KBM-7 (cell line): ENCODE data around the gene FGFR4.
A peak's percentile ranks its signal among the peaks of the same experiment; 100 is the strongest.

ENCODE experiments used
- DNase-seq: peaks from one replicate; pipeline ENCODE4 v3.0.0-alpha.2; 2015
- in situ Hi-C: fragments of 300-500 bp; cut with MboI; formaldehyde crosslinking; loops from 2 replicates; pipeline ENCODE4 v1.14.3; 2020; ENCODE audit warnings: low sequenced_read_pairs, low pct_unique_long_range_greater_than_20kb, mixed read lengths

Gene FGFR4

GRCh38 chr5:177081859-177082258 is 4.9 kb upstream of the FGFR4 start:
- DNase-seq, result no peak
- in situ Hi-C loops, result loop anchor here (25.0 kb wide), 1 partner anchor 420 kb away; no protein-coding TSS in a partner anchor

GRCh38 chr5:177083357-177083756 is 3.4 kb upstream of the FGFR4 start:
- no peak for DNase-seq
- in situ Hi-C loops, result loop anchor here (25.0 kb wide), 1 partner anchor 421 kb away; no protein-coding TSS in a partner anchor

GRCh38 chr5:177084175-177084574 is 2.5 kb upstream of the FGFR4 start:
- in situ Hi-C loops, result loop anchor here (25.0 kb wide), 1 partner anchor 422 kb away; no protein-coding TSS in a partner anchor
- no peak for DNase-seq

GRCh38 chr5:177085985-177086653 is 596 bp upstream of the FGFR4 start:
- DNase-seq, result peak; percentile 37
- in situ Hi-C loops, result loop anchor here (25.0 kb wide), 1 partner anchor 424 kb away; no protein-coding TSS in a partner anchor

- in situ Hi-C loops, result loop anchor here (25.0 kb wide), 1 partner anchor 425 kb away; no protein-coding TSS in a partner anchor
- DNase-seq, result no peak
Measured at GRCh38 chr5:177087398-177088005, 787 bp downstream of the FGFR4 start.

- in situ Hi-C loops, result loop anchor here (25.0 kb wide), 1 partner anchor 427 kb away; no protein-coding TSS in a partner anchor
- DNase-seq, result no peak
Measured at GRCh38 chr5:177089127-177089526, 2.4 kb downstream of the FGFR4 start.

- no peak for DNase-seq
- in situ Hi-C loops, result loop anchor here (25.0 kb wide), 1 partner anchor 428 kb away; no protein-coding TSS in a partner anchor
Measured at GRCh38 chr5:177089825-177090641, 3.3 kb downstream of the FGFR4 start.

GRCh38 chr5:177090813-177091212 is 4.1 kb downstream of the FGFR4 start:
- in situ Hi-C loops, result loop anchor here (25.0 kb wide), 1 partner anchor 429 kb away; no protein-coding TSS in a partner anchor
- no peak for DNase-seq

GRCh38 chr5:177091232-177091631 is 4.5 kb downstream of the FGFR4 start:
- DNase-seq, result no peak
- in situ Hi-C loops, result loop anchor here (25.0 kb wide), 1 partner anchor 429 kb away; no protein-coding TSS in a partner anchor

GRCh38 chr5:177092178-177093081 is 5.7 kb downstream of the FGFR4 start:
- in situ Hi-C loops, result loop anchor here (25.0 kb wide), 1 partner anchor 430 kb away; no protein-coding TSS in a partner anchor
- no peak for DNase-seq

- in situ Hi-C loops, result loop anchor here (25.0 kb wide), 1 partner anchor 431 kb away; no protein-coding TSS in a partner anchor
- DNase-seq, result no peak
Measured at GRCh38 chr5:177093082-177093712, 6.5 kb downstream of the FGFR4 start.

GRCh38 chr5:177093803-177094202 is 7.1 kb downstream of the FGFR4 start:
- DNase-seq, result no peak

GRCh38 chr5:177094224-177095087 is 7.7 kb downstream of the FGFR4 start:
- in situ Hi-C loops, result loop anchor here (25.0 kb wide), 1 partner anchor 432 kb away; no protein-coding TSS in a partner anchor
- no peak for DNase-seq

More at GRCh38 chr5:177093803-177094202, 7.1 kb downstream of the FGFR4 start:
- in situ Hi-C loops, result loop anchor here (25.0 kb wide), 1 partner anchor 432 kb away; no protein-coding TSS in a partner anchor

- no peak for DNase-seq
- in situ Hi-C loops, result loop anchor here (25.0 kb wide), 1 partner anchor 433 kb away; no protein-coding TSS in a partner anchor
Measured at GRCh38 chr5:177095088-177095669, 8.5 kb downstream of the FGFR4 start.

- DNase-seq, result no peak
- in situ Hi-C loops, result loop anchor here (25.0 kb wide), 1 partner anchor 434 kb away; no protein-coding TSS in a partner anchor
Measured at GRCh38 chr5:177096162-177097015, 9.7 kb downstream of the FGFR4 start.
